K562 (cell line): Measurements from ENCODE around the gene ACOX2. TPM values are rescaled to one million over a fixed set of nuclear protein-coding genes. Genes with fewer than 3 reads are reported as not detected.

Source experiments
- MTA2 ChIP-seq: fragments of 450-650 bp; IDR thresholded peaks from 2 replicates; pipeline ENCODE4 v1.6.1; 2016; ENCODE audit warnings: low read depth
- MYNN ChIP-seq, 2 experiments: sonication (generic); formaldehyde crosslinking in 1 of 2; IDR thresholded peaks; 2 replicates each; pipeline versions ENCODE4 v1.5.0 to v1.6.1; 2016 to 2020; ENCODE audit warnings: antibody characterized with exemption in 1 of 2, missing genetic modification reagents in 1 of 2
- ZBTB33 ChIP-seq: sonication (generic); formaldehyde crosslinking; IDR thresholded peaks from 2 replicates; pipeline ENCODE4 v1.8.1; 2023; ENCODE audit warnings: mild to moderate bottlenecking, missing genetic modification reagents
- ZHX1 ChIP-seq: fragments of 150-350 bp; conservative IDR thresholded peaks from 2 replicates; pipeline ENCODE4 v1.6.1; 2014; ENCODE audit warnings: low read length
- ZNF184 ChIP-seq: sonication (generic); formaldehyde crosslinking; IDR thresholded peaks from 2 replicates; pipeline ENCODE4 v1.5.0; 2020; ENCODE audit warnings: missing genetic modification reagents
- polyA plus RNA-seq, 8 experiments: library from polyadenylated mRNA; depleted of rRNA in 4 of 8; stranded (reverse) in 5 of 8; unstranded in 3 of 8; fragments of >200 nt; fragmentation: Nextera tagmentation in 2 of 8; fragmentation: Illumina TruSeq in 1 of 8; extraction: Ambion mirVana in 2 of 8; extraction: Trizol in 1 of 8; gene quantifications; 2 replicates each; pipeline versions ENCODE4 v1.2.1 to v1.2.3, GENCODE V29; 2011 to 2014; ENCODE audit warnings: inconsistent platforms in 1 of 8, missing spikeins in 1 of 8
- total RNA-seq, 7 experiments: library from RNA; depleted of rRNA in 6 of 7; stranded (reverse); fragments of >200 nt in 6 of 7; fragmentation: Illumina TruSeq in 2 of 7; extraction: Trizol in 2 of 7; gene quantifications; 2 replicates each; pipeline versions ENCODE4 v1.2.1 to v1.2.3, GENCODE V29; 2011 to 2021; ENCODE audit warnings: low replicate concordance in 1 of 7
- TF ChIP-seq, protein P1 (sequence below): sonication (generic); formaldehyde crosslinking; IDR thresholded peaks from 2 replicates; pipeline ENCODE4 v1.8.0; 2022; ENCODE audit warnings: mild to moderate bottlenecking, missing genetic modification reagents

ACOX2 gene
- total and polyA plus RNA-seq, 9 of the 15 experiments (the other 6 are each of a cell fraction or from before 2014, with no cell fraction given), result 0.15 TPM; not detected in 8

DNA sequence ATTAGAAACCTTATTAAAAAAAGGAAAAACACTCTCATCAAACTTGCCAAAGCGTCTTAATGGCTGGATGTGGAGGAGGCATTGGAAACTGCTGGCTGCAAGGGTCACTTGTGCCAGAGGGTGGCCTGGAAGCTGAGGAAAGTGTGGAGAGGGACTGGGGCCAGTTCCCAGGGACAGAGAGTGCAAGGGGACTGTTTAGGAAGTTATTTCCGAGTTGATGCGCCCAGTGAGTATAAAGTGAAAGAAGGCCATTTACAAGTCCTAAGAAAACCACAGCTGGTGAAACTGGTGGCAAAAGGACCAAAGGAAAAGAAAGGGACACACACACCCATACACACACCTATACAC is 52.3 kb downstream of the ACOX2 start (continued):
- TF ChIP-seq ZHX1 (no peak), MYNN (IDR thresholded peaks at IDR 0.05) (no peak), MYNN (CRISPR knock-in tag; IDR thresholded peaks at IDR 0.05) (no peak), MTA2 (no peak), ZBTB33 (CRISPR knock-in tag) (no peak), ZNF184 (CRISPR knock-in tag) (no peak)
- TF ChIP-seq, protein P1, sequence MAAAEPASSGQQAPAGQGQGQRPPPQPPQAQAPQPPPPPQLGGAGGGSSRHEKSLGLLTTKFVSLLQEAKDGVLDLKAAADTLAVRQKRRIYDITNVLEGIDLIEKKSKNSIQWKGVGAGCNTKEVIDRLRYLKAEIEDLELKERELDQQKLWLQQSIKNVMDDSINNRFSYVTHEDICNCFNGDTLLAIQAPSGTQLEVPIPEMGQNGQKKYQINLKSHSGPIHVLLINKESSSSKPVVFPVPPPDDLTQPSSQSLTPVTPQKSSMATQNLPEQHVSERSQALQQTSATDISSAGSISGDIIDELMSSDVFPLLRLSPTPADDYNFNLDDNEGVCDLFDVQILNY (CRISPR knock-in tag), result no peak
